ENCODE results near the gene SLC45A2. TPM values are rescaled to one million over a fixed set of nuclear protein-coding genes. Genes with fewer than 3 reads are reported as not detected.

SLC45A2 gene
- polyA plus RNA-seq, 1 donor, result 0.65 TPM

DNA sequence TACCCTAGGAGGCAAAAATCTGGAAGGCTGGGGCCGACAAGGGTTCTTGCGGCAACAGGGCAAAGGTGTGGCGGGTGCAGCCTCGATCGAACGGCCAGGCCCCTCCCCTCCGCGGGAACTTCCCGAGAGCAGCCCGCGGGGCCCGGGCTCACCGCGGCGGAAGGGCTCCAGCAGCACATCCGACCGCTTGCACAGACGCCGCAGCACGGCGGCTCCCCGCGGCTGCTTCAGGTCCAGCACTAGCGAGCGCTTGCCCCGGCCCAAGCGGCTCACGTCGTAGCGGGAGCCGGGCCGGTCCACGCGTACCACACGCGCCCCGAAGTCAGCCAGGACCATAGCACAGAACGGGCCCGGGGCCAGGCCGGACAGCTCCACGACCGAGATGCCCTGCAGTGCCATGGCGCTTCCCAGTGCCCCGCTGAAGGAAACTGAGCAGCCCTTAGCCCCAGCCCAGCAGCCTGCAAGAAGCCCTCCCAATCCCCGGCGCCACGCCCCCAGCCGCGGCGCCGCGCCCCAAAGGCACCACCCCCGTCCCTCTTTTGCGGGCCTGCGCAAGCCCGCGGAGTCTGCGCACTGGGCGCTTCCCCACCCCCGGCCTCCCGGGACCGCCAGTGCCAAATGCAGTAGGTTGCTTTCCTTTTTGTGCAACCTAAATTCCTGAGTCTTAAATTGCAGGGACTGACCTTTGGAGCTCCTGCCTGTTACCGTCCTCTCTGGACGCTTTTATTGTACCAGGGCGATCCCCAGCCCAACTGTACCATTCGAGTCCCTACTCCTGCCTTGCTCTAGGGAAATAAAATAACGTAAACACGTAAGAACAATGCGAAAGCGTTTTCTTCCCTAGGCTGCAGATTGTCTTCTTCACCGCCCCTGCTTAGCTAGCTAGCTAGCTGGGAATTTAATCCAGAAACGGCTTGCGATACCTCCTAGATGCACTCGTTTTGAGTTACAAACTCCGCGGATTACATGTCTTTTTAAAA is 23.4 kb upstream of the SLC45A2 start, which contains the start of gene AMACR:
TSS of gene AMACR (minus strand) at position 430 of the 980 bp plus-strand sequence. CDS start at position 399, 31 bp downstream.
- DNase-seq, result peak; percentile 95

DNA sequence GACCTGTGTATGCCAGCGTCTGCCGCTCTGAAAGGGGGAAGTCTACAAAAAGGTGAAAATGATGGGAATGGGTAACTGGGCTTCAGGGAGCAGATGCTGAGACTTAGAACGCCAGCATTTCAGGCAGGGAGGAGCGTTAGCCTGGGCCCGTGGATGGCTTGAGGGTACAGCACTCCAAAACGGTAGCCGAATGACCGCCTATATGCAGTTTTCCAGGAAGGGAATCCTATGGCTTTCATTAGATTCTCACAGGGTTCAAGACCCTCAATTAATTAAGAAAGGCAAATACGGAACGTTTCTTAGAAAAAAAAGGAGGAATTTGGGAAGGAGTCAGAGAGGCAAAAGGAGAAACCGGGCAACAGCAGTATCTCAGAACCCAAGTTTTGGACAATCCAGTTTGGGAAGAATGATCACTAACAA is 22.7 kb upstream of the SLC45A2 start:
- DNase-seq, result peak; percentile 21

DNA sequence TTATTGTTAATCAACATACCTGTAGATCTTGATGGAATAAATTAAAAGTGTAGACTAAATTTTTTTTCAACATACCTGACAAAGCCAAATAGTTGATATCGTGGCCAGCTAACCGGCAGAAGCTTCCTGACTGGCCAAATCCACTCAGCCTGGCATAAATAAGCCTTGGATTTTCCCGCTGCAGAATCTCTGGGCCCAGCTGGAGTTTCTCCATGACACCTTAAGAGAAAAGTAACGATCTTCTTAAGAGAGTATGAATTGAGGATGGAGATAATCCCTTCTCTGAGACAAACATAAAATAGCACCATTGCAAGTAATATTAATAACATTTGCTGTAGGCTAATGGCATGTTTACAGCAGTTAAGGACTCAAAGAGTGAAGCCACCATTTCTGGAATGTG is 21.2 kb upstream of the SLC45A2 start:
- no peak for DNase-seq

DNA sequence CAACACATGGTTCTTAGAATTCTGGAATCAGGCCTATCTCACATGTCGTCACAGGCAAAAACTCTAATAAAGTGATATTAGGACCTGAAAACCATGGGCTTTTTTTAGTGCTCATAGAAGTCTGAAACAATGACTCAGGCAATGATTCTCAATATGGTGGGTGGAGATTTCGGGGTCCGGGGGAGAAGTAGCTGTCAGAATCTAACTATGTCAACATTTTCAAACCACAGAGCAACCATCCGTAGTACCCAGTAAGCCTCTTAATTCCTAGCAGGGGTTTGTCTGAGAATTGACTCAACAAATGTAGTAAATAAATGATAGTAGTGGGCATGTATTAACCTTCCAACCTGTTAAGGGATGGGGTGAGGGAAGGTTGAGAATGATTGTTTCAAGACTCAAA is 20.7 kb upstream of the SLC45A2 start:
- no peak for DNase-seq

DNA sequence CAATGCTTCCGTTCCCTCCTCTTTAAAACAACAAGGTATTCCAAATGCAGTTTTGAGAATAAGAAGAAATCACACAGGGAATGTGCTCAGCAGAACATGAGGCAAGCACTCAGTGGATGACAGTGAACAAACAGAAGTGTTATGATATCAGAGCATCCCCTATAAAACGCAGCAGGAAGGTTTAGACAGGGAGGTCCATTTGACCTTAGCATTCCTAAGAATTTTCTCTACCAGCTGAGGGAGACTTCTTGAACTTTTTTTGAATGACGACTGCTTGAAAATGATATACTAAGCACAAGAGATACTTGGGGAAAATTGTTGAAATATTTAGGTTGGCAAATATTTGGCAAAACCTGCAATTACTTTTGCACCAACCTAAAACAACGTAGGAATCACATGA is 19.4 kb upstream of the SLC45A2 start:
- no peak for DNase-seq

DNA sequence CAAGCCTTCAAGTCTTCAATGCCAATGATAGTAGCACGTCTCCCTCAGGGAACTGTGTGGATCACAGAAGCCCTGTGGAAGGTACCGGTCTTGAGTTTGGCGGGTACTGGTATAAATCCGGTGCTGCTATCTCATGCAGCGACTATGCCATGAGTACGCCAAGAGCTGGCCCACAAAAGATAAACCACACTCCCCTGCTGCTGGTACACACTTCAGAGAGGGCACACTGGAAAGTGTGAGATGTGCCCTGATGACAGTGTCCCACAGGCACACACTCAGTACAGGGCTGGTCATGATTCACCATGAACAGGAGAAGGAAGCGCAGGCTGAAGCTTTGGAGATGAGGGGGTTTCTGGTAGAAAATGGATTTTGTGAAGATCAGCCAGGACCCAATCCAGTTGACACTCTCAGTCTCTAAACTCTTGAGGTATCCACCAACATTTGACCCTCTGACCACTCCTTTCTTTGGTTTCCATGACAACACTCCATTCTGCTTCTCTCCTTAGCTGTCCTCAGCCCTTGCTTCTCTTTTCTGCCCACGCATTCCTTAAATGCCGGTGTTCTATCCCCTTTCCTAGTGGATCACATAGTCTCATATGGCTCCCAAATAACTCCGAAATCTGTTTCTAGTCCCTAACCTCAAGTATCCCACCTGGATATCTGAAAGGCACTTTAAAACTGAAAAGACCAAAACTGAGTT is 18.3 kb upstream of the SLC45A2 start:
- DNase-seq, result no peak

DNA sequence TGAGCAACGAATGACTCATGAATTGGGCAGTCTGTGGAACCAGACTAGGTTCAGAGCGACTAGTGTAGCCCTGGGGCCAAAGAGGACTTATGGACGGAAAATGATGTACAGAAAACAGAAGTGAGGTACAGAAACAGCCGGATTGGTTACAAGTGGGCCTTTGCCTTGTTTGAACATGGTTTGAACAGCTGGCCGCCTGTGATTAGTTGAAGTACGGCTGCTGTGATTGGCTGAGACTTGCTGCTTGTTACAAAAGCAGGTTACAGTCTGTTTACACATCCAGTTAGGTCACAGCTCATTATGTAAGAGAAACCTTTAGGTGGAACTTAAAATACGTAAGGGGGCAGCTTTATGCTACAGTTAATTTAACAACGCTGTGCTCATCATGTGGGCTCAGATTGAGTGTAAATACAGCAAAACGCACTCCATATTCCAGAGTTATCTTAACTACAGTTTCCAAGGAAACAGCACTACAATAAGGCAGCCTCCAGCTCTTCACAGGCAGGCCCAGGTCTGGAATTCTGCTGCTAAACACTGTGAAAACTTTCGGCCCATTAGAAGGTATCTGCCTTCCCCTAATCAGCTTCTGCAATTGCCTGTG is 16.8 kb upstream of the SLC45A2 start:
- no peak for DNase-seq

DNA sequence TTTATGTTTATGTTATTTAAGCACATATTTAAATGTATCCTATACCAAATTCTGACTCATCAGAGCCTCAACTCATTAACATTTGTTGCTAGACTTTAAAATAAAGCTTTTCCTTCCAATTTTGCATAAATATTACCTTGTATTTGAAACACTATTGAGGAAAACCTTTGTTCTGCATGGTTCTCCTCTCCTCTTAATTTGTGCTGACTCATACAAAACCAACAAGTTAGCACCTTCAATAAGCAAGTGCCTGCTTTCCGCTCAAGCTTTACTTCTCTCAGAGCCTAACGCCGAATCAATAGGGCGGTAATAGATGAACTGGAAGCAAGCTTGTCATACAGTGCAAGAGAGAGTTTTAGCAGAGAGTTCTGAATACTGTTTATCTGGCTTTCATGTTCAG is 15.5 kb upstream of the SLC45A2 start:
- no peak for DNase-seq

DNA sequence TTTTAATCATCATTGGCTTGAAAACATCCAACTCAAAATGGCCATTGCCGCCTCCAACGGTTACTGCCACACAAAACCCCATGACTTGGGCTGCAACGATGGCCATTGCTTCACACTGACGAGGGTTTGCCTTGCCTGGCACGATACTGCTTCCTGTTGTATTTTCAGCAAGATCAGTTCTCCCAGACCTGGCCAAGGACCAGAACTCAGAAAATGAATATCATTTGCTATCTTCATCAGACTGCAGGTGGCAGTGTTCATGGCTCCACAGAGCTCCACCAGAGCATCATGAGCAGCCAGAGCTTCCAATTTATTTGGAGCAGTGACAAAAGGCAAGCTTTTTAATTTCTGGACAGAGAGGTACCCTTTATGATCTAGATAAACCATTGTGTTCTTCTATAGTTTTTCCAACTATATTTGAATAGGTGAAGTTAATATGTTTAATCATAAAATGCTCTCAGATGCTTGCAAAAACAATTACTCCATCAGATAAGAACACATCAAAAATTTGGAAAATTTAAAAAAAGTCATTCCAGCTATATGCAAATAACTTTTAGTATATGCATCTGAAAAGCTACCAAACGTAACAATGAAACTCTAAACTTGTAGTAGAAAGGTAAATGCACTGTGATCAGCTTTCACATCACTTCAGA is 13.0 kb upstream of the SLC45A2 start:
- peak; percentile 75 for DNase-seq

DNA sequence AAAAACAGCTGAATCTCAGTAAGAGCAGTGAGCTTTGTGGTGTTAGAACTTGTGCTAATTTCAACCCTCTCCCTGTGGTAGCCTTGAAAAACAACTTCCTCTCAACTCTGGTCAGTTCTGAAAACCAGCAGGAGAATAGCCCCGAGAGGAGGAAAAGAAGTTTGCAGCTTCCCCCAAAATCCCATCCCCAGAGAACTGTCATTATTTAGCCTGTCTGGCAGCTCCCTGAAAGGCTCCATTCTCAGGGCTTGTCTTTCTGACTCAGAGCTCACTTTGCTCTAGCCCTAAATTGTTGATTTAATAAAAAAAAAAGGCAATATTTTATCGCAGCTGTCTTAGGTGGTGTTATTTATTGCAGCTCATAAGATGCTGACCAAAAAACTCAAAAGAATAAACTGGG is 11.4 kb upstream of the SLC45A2 start:
- no peak for DNase-seq

DNA sequence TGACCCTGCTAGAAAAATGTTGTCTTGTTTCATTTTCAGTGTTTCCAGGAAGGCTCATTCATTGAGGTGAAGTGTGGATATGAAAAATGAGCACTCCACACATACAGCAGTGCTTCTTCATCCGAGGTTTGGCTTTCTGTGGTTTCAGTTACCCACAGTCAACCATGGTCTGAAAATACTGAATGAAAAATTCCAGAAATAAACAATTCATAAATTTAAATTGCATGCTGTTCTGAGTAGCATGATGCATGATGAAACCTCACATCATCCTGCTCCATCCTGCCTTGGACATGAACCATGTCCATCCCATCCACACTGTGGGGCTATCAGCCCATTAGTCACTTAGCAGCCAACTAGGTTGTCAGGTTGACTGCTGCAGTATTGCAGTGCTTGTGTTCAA is 10.4 kb upstream of the SLC45A2 start:
- DNase-seq, result no peak

DNA sequence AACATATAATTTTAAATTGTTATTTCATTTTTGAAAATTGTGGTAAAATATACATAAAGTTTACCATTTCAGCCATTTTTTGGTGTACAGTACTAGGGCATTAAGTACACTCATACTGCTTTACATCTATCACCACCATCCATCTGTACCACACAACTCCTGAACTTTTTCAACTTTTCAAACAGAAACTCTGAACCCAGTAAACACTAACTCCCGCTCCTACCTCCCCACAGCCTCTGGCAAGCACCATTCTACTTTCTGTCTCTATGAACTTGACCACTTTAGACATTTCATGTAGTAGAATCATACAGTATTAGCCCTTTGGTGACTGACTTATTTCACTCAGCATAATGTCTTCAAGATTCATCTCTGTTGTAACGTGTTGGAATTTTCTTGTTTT is 8.4 kb upstream of the SLC45A2 start:
- DNase-seq, result no peak

DNA sequence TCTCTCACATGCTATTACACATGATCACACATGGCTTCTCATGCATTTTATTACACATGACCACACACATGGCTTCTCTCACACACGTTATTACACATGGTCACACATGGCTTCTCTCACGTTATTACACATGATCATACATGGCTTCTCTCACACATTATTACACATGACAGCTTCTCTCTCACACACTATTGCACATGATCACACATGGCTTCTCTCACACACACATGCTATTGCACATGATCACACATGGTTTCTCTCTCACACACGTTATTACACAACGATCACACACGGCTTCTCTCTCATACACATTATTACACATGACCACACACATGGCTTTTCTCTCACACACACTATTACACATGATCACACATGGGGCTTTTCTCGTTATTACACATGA is 954 bp upstream of the SLC45A2 start:
- no peak for DNase-seq

DNA sequence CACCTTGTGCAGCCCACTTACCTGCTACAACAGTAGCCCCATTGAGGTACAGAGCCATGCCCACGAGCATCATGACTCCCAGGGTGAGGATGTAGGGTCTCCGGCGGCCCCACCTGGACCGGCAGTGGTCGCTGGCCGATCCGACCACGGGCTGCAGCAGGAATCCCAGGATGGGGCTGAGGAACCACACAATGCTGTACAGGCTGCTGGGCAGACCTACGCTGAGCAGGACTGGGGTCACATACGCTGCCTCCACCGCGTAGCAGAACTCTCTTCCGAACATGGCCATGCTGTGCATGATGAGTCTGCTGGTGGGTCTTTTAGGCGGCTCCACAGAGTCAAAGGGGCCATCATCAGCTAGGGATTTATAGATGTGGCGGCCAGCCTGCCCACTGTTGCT is 315 bp downstream of the SLC45A2 start:
- DNase-seq, result no peak

DNA sequence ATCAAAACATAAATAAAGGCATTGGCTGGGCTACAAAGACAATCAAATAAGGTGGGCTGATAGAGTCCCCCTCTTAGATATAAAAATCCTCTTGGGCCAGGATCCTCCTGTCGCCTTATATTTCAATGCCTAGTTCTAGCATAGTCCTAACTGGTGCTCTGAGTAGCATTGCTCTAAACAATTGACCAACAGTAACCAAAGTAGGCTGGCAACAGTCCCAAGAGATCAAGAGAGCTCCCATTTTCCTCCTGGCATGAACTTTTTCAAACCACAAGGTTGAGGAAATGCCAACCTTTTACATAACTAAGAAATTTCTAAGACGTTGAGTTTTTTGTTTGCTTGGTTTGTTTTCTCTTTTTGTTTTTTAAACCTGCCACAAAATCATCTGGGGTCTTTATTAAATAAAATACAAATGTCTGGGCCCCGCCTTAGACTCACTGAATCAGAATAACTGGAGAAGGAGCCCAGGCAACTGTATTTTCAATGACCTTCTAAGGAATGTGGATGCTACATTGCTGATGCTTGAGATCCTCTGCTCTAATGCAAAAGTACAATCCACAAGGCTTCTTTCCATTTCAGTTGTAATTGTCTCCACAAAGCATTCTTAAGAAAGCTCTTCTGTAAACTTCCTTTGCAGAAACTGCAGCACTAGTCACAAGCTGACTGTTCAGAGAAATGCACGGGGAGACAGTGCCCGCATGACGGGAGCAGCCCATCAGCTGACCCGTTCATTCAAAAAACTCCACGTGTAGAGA is 2.9 kb downstream of the SLC45A2 start:
- no peak for DNase-seq

DNA sequence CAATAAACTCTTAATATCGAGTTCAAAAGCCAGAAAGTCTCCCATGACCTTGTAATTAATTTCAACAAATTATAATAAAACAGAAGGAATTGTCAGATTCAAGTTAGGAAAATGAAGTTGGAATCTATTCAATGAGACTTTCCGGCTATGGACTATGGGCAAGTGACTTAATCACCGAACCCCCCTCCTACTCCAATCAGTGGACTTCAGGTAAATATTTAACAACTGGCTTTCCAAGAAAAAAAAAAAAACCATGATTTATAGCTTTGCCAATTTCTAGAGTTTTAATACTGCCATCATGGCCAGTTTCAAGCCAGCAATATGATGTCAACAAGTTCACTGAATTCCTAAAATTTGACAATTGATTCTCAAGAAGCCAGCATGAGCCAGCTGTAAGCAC is 4.5 kb downstream of the SLC45A2 start:
- DNase-seq, result no peak

DNA sequence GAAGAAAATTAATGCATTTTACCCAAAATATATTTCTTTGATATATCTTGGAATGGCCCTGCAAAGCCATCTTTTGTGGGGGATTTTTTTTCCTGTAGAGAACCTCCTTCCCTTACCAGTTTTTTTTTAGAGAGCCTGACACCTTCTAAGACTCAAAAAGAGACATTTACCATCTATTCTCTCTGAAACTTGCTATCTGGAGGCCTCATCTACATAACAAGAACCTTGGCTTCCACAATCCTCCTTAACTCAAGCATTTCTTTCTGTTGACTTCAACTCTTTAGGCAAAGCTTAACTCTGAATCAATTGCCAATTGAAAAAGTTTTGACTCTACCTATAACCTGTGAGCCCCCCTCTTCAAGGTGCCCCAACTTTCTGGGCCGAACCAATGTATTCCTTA is 6.2 kb downstream of the SLC45A2 start:
- DNase-seq, result no peak

DNA sequence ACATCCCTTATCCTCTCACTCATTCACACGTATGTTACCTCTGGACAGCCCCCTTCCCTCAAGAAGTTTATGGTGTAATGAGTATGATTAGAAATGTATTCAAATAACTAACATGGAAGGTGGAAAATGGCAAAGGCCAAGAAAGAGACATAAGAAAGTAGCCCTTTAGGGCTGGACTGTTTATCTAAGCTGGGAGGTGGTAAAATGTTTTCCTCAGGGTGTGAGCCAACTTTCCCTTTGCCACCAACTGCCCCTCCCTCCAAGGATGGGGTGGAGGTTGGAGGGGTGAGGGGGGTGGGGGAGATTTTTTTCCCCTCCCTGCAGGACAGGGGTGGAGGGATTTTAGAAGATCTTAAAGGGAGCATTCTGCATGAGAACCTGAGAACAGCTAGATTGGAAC is 8.2 kb downstream of the SLC45A2 start:
- DNase-seq, result no peak

DNA sequence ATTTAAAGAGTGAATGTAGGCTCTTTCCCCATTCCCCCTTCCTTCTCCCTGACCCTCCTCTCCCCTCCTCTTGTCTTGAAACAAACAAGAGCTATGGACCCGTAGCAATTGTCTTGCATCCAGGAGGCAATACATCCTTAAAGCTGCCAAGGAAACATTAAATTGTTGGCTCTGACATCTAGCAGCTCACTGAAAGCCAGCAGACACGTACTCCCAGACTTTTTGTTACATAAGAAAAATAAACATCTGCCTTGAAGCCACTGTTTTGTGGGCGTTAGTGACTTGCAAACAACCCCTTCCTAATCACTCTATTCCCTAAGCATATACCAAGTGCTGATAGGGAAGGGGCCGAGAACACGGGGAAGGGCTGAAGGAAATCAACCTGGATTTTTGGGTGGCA is 8.6 kb downstream of the SLC45A2 start:
- peak; percentile 64 for DNase-seq

DNA sequence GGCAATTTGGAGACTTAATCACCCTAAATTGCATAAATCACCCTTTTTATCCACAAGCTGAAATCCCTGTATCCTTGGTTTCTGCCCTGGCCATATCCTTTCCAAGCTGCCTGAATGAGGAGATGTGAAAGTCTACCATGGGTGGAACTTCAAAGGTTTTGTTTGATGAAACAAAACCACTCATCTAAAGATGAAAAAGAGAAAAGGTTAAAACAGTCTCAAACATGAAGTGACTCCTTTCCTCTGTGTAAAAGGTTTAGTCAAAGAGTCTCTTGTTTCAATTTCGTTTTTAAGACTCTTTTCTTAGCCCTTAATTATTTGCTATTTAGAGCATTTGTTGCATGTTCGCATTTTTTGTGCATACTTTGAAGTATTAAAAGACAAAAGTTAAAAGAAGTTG is 11.2 kb downstream of the SLC45A2 start:
- DNase-seq, result no peak

DNA sequence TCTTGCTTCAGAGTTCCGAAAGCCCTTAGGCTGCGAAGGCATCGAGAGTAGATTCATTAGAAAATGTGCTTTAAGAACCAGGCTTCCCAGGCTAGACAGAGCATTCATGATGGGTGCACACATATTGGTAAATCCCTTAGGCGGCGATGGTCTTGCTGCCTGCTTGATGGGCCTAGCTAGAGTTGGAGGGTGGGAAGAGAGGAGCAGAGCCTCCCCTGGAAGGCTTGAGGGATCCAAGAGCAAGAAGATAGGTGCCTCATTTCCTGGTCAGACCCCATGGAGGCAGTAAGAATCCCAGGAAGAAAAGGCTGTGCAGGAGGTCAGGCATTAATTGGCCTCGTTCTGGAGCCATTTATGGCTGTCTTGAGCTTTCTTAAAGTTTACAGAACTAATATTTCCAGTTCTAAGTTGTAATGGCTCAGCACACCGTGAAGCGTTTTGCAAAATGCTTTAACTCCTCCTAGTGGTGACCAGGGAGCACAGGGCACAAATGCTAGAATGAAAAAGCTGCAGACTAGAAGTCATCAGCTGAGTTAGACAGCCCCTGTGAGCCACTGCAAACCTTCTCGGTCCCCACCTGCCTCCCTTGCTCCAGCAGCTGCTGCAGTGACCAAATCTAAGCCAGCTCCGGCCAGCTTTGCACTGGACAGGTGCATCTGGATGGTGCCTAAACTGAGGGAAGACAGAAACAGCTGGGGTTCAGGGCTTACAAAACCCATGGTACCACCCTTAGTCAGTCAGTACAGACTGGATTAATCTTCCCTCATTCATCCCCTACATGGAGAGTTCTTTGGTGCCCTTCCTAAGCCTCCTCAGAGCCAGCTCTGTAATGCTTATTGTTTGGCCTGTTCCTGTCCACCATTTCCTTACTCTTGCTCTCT is 14.7 kb downstream of the SLC45A2 start:
- peak; percentile 48 for DNase-seq

Measured in hindlimb muscle (tissue), 1 donor.